Left ventricle myocardium inferior (tissue), 1 donor: ENCODE results near the gene KLHL34. TPM values are rescaled to one million over a fixed set of nuclear protein-coding genes. Genes with fewer than 3 reads are reported as not detected.

Source experiments
- DNase-seq: peaks from one replicate; pipeline ENCODE4 v3.0.0-alpha.2; 2020
- H3K27ac ChIP-seq: fragments of 200-600 bp; replicated peaks from 2 replicates; pipeline ENCODE4 v1.8.0; 2021
- H3K27me3 ChIP-seq: fragments of 200-600 bp; 2 replicates; pipeline ENCODE4 v1.8.0; 2021; ENCODE audit warnings: low read depth
- H3K36me3 ChIP-seq: fragments of 200-600 bp; 2 replicates; pipeline ENCODE4 v1.8.0; 2021
- H3K4me1 ChIP-seq: fragments of 200-600 bp; 2 replicates; pipeline ENCODE4 v1.8.0; 2021
- H3K4me3 ChIP-seq: fragments of 200-600 bp; 2 replicates; pipeline ENCODE4 v1.8.0; 2021; ENCODE audit warnings: mild to moderate bottlenecking, moderate library complexity
- H3K9me3 ChIP-seq: fragments of 200-600 bp; replicated peaks from 2 replicates; pipeline ENCODE4 v1.8.0; 2021
- intact Hi-C: fragments of 100-400 bp; cut with micrococcal nuclease; formaldehyde crosslinking; loops from one replicate; pipeline ENCODE4 v1.11.0; 2022
- total RNA-seq: library from RNA; stranded (reverse); fragmentation: NEBNext Ultra II Directional; extraction: Animal tissue kit (Norgen Biotek cat#: 25700); gene quantifications from one replicate; pipeline ENCODE4 v1.2.1, GENCODE V29; 2021
- TF ChIP-seq, protein P1 (sequence below): fragments of 200-600 bp; IDR thresholded peaks from 2 replicates; pipeline ENCODE4 v1.8.0; 2021; ENCODE audit warnings: antibody characterized with exemption, mild to moderate bottlenecking, borderline replicate concordance
- donor health status: DM: no; HTN: yes; CAD: no; lungs with severe emphysema.

The KLHL34 gene
- total RNA-seq, 1 donor from 2014 or later: 4.7 TPM

DNA sequence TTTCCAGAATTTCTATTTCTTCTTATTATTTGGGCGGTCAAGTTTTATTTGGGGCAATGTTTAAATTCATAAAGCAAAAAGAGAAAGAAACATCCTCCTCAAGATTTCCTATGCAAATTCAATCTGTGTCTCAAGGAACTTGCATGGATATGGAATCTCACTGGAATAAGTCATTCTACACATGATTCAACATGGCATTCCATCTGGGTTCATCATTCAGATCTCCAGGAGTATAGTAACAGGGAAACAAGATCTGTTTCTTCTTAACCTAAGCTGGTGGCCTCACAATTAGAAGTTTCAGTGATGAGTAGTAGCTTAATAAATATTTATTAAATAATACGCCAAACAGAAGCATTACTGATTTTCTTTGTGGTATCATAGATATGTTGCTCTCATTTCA lies 19.8 kb downstream of the KLHL34 start:
- no peaks in the 10 kb centered on the region for H3K4me1 ChIP-seq
- H3K27me3 ChIP-seq: no peaks in the 10 kb centered on the region
- H3K36me3 ChIP-seq: no peaks in the 10 kb centered on the region
- no peaks in the 10 kb centered on the region for H3K9me3 ChIP-seq
- no peak for DNase-seq
- intact Hi-C loops: no loop called here
- TF ChIP-seq, protein P1, sequence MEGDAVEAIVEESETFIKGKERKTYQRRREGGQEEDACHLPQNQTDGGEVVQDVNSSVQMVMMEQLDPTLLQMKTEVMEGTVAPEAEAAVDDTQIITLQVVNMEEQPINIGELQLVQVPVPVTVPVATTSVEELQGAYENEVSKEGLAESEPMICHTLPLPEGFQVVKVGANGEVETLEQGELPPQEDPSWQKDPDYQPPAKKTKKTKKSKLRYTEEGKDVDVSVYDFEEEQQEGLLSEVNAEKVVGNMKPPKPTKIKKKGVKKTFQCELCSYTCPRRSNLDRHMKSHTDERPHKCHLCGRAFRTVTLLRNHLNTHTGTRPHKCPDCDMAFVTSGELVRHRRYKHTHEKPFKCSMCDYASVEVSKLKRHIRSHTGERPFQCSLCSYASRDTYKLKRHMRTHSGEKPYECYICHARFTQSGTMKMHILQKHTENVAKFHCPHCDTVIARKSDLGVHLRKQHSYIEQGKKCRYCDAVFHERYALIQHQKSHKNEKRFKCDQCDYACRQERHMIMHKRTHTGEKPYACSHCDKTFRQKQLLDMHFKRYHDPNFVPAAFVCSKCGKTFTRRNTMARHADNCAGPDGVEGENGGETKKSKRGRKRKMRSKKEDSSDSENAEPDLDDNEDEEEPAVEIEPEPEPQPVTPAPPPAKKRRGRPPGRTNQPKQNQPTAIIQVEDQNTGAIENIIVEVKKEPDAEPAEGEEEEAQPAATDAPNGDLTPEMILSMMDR: no peak
- H3K4me3 ChIP-seq: no peak overlapping the region
- H3K27ac ChIP-seq: no peak overlapping the region

DNA sequence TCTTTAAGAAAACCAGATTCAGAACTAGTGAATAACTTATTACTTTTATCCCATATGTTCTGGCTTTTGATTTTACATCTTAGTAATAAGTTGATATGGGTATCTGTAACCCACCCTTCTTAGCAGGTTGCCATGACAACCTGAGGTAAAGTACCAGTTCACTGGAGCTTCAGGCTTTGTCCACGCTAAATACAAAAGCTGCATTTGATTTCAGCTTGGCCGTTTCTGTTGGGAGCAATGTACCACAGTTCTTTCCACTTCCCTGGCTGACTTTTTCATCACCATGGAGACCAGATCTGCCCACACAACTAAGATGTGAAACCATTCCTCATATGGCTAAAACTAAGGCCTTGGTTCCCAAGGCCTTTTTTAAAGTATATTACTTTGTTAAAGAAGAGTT lies 26.1 kb downstream of the KLHL34 start:
- H3K9me3 ChIP-seq: no peaks in the 10 kb centered on the region
- DNase-seq: no peak
- no peaks in the 10 kb centered on the region for H3K27me3 ChIP-seq
- intact Hi-C loops: no loop called here
- no peak overlapping the region for H3K27ac ChIP-seq
- TF ChIP-seq, protein P1: no peak
- no peak overlapping the region for H3K4me3 ChIP-seq
- H3K36me3 ChIP-seq: no peaks in the 10 kb centered on the region
- H3K4me1 ChIP-seq: no peaks in the 10 kb centered on the region

DNA sequence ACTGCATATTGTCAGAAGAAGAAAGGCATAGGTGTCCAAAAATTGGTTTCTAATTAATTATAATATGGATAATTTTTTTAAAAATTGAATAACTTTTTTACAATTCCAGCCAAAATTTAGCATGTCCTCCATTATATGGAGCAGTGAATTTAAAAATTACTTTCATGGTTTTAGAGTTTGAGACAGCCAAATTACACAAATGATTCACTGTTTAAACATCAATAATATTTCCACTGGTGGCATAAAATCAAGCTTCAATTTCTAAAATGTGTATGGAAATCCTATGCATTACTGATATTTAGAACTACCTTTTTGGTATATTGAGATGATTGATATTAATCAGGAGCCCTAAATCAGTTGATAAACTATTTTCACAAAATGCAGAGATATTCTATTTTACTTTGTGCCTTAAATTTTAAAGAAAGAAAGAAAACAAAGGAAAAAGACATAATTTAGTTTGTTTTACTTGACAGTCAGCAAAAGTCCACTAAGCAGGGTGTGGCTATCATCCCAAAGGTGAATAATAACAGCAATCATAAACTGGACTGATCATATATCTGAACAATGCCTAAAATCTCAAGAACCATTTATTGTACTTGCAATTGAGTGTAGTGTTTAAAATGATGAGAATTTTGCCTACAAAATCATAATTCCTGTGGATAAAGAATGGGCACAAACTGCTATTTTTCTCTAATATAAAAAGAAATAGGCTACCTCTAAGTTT lies 34.2 kb downstream of the KLHL34 start:
- DNase-seq: no peak
- intact Hi-C loops: no loop called here
- TF ChIP-seq, protein P1: no peak
- Histone ChIP-seq H3K36me3 (no peaks in the 10 kb centered on the region), H3K9me3 (no peaks in the 10 kb centered on the region), H3K27ac (no peak overlapping the region), H3K4me1 (no peaks in the 10 kb centered on the region), H3K27me3 (no peaks in the 10 kb centered on the region), H3K4me3 (no peak overlapping the region)

DNA sequence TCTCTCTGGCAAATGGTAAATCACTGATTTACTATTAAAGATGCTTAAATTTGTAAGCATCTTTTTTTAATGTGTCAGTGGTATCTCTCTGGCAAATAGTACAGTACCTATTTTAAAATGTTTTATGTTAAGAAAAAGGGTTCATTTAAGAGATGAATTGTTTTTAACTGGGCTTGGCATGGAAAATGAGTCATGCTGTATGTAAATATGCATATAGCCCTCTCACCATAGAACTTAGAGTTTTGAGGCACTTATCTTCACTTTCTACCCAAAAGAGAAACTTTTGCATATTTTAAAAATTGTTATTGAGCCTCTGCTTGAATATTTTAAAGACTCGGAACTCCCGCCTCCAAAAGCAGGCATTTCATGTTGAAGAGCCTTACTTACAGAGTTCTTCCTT lies 37.9 kb downstream of the KLHL34 start:
- Histone ChIP-seq H3K4me3 (no peak overlapping the region), H3K4me1 (no peaks in the 10 kb centered on the region), H3K36me3 (no peaks in the 10 kb centered on the region), H3K27me3 (no peaks in the 10 kb centered on the region), H3K9me3 (no peaks in the 10 kb centered on the region), H3K27ac (no peak overlapping the region)
- intact Hi-C loops: no loop called here
- DNase-seq: no peak
- TF ChIP-seq, protein P1: no peak

DNA sequence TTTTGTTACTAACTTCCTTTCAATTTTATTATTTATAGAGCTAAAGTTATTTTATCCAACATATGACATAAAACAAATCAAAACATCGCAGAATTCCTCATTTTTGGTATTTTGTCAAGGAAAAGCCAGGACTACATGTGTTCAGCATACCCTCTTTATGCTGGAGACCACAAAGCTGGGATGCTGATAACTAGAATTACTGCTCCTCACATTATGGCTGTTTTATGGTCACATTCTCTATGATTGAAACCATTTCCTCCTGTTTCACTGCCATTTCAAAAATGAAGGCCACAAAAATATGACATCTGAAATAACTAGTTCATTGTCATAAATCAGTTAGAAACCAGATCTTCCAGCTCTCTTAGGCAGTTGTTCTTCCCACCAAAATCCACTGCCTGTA lies 41.7 kb downstream of the KLHL34 start:
- no peak for DNase-seq
- Histone ChIP-seq H3K4me1 (no peaks in the 10 kb centered on the region), H3K4me3 (no peak overlapping the region), H3K36me3 (no peaks in the 10 kb centered on the region), H3K27me3 (no peaks in the 10 kb centered on the region), H3K27ac (no peak overlapping the region), H3K9me3 (no peaks in the 10 kb centered on the region)
- intact Hi-C loops: no loop called here
- TF ChIP-seq, protein P1: no peak
